KMS-11 (cell line): ENCODE results near the gene HECW1.

Experiments used
- H2AFZ ChIP-seq: fragments of 200-600 bp; sonication (generic); 2 replicates; pipeline ENCODE4 v1.6.1; 2016; ENCODE audit warnings: antibody characterized with exemption, mixed run types, low read depth
- H3K27ac ChIP-seq: fragments of 200-600 bp; sonication (generic); 2 replicates; pipeline ENCODE4 v1.6.1; 2016; ENCODE audit warnings: mild to moderate bottlenecking, mixed run types
- H3K27me3 ChIP-seq: fragments of 200-600 bp; sonication (generic); 2 replicates; pipeline ENCODE4 v1.6.1; 2017; ENCODE audit warnings: mild to moderate bottlenecking, low read depth, mixed run types, moderate library complexity; ENCODE audit not compliant: insufficient read depth
- H3K36me3 ChIP-seq: fragments of 200-600 bp; sonication (generic); 2 replicates; pipeline ENCODE4 v1.6.1; 2017; ENCODE audit warnings: mild to moderate bottlenecking, mixed run types; ENCODE audit not compliant: insufficient read depth
- H3K4me1 ChIP-seq: fragments of 200-600 bp; sonication (generic); 2 replicates; pipeline ENCODE4 v1.6.1; 2016; ENCODE audit warnings: mild to moderate bottlenecking, low read depth, mixed run types; ENCODE audit not compliant: poor library complexity, severe bottlenecking
- H3K4me2 ChIP-seq: fragments of 200-600 bp; sonication (generic); 2 replicates; pipeline ENCODE4 v1.7.0; 2016; ENCODE audit warnings: mild to moderate bottlenecking, mixed run types
- H3K4me3 ChIP-seq: fragments of 200-600 bp; sonication (generic); IDR thresholded peaks from 2 replicates; pipeline ENCODE4 v1.6.1; 2017; ENCODE audit warnings: low read depth, low read length, mixed read lengths; ENCODE audit not compliant: insufficient read depth
- H3K79me2 ChIP-seq: fragments of 200-600 bp; sonication (generic); 2 replicates; pipeline ENCODE4 v1.6.1; 2016; ENCODE audit warnings: low read depth, mixed run types; ENCODE audit not compliant: insufficient read depth
- H3K9ac ChIP-seq: fragments of 200-600 bp; sonication (generic); 2 replicates; pipeline ENCODE4 v1.6.1; 2016; ENCODE audit warnings: mild to moderate bottlenecking, mixed run types
- H4K20me1 ChIP-seq: fragments of 200-600 bp; sonication (generic); 2 replicates; pipeline ENCODE4 v1.6.1; 2016; ENCODE audit warnings: mild to moderate bottlenecking, mixed run types; ENCODE audit not compliant: insufficient read depth
- CTCF ChIP-seq: fragments of 200-600 bp; sonication (generic); conservative IDR thresholded peaks from 2 replicates; pipeline ENCODE4 v1.6.1; 2017; ENCODE audit warnings: low read depth, mild to moderate bottlenecking, antibody characterized with exemption, low read length, moderate library complexity, mixed read lengths

Gene HECW1

GRCh38 chr7:43234968-43235367 is 122.5 kb downstream of the HECW1 start:
- H3K4me2 ChIP-seq, result no peak overlapping the region
- H3K4me3 ChIP-seq, result no peak overlapping the region
- no peak overlapping the region for H3K27ac ChIP-seq
- H4K20me1 ChIP-seq, result no peaks in the 10 kb centered on the region
- no peak overlapping the region for H2AFZ ChIP-seq
- H3K4me1 ChIP-seq, result no peaks in the 10 kb centered on the region
- H3K27me3 ChIP-seq, result no peaks in the 10 kb centered on the region
- no peaks in the 10 kb centered on the region for H3K36me3 ChIP-seq
- no peak overlapping the region for H3K9ac ChIP-seq
- TF ChIP-seq CTCF, result no peak
- H3K79me2 ChIP-seq, result no peaks in the 10 kb centered on the region

- Histone ChIP-seq H2AFZ (no peak overlapping the region), H3K4me3 (no peak overlapping the region), H3K9ac (no peak overlapping the region), H4K20me1 (no peaks in the 10 kb centered on the region), H3K27ac (no peak overlapping the region), H3K79me2 (no peaks in the 10 kb centered on the region), H3K4me2 (no peak overlapping the region), H3K4me1 (no peaks in the 10 kb centered on the region), H3K27me3 (no peaks in the 10 kb centered on the region), H3K36me3 (no peaks in the 10 kb centered on the region)
- TF ChIP-seq CTCF, result no peak
These were observed 128.1 kb downstream of the HECW1 start for GRCh38 chr7:43240565-43240964.

DNA sequence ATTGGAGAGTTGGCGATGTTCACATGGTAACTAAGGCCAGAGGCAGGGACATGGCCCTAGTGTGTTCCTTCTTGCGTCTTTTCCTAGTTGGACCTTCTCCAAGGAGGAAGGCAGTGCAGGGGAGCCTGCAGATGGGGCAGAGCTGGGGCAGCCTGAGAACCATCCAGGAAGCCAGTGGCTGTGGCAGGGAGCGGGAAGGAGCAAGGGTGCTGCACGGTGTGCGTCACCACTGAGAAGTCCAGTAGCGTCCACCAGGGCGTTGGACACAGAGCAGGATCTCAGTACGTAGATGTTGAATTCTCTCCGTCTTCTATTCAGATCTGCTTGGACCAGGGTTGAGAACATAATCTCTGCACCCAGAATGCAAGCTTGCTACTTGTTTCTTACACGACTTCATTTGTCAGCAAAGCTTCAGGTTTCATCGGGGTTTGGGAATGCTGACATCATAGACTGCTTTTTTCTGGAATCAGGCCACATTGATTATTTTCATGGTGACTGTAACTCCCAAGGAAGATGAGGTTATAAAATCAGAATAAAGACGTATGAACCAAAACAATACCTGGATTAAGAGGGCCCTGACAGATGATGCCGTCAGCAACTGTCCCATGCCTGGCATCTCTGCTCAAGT is 130.3 kb downstream of the HECW1 start:
- H4K20me1 ChIP-seq, result no peaks in the 10 kb centered on the region
- no peak for TF ChIP-seq CTCF
- H2AFZ ChIP-seq, result no peak overlapping the region
- no peaks in the 10 kb centered on the region for H3K79me2 ChIP-seq
- no peak overlapping the region for H3K27ac ChIP-seq
- H3K27me3 ChIP-seq, result no peaks in the 10 kb centered on the region
- no peak overlapping the region for H3K9ac ChIP-seq
- H3K4me3 ChIP-seq, result no peak overlapping the region
- H3K4me2 ChIP-seq, result no peak overlapping the region
- no peaks in the 10 kb centered on the region for H3K36me3 ChIP-seq
- no peaks in the 10 kb centered on the region for H3K4me1 ChIP-seq

GRCh38 chr7:43244232-43244631 is 131.8 kb downstream of the HECW1 start:
- no peak overlapping the region for H3K4me2 ChIP-seq
- no peak for TF ChIP-seq CTCF

More at GRCh38 chr7:43244232-43244631, 131.8 kb downstream of the HECW1 start:
- H3K9ac ChIP-seq, result no peak overlapping the region
- H3K36me3 ChIP-seq, result no peaks in the 10 kb centered on the region
- H3K4me1 ChIP-seq, result no peaks in the 10 kb centered on the region
- no peaks in the 10 kb centered on the region for H4K20me1 ChIP-seq
- H3K27ac ChIP-seq, result no peak overlapping the region
- H3K79me2 ChIP-seq, result no peaks in the 10 kb centered on the region
- H3K4me3 ChIP-seq, result no peak overlapping the region
- no peak overlapping the region for H2AFZ ChIP-seq
- H3K27me3 ChIP-seq, result no peaks in the 10 kb centered on the region
